Endothelial cell (in vitro differentiated cells): ENCODE data around the gene ARHGAP5. TPM values are rescaled to one million over a fixed set of nuclear protein-coding genes. Genes with fewer than 3 reads are reported as not detected.

ENCODE experiments used
- DNase-seq: peaks from one replicate; pipeline ENCODE4 v3.0.0; 2021; ENCODE audit warnings: low spot score
- H3K27ac Mint-ChIP-seq: one replicate; pipeline ENCODE4 v1.8.0; 2021; ENCODE audit warnings: mixed read lengths, inconsistent platforms; ENCODE audit not compliant: unreplicated experiment
- H3K27me3 Mint-ChIP-seq: one replicate; pipeline ENCODE4 v1.8.0; 2021; ENCODE audit warnings: mild to moderate bottlenecking, moderate library complexity, mixed read lengths, inconsistent platforms; ENCODE audit not compliant: unreplicated experiment
- H3K36me3 Mint-ChIP-seq: one replicate; pipeline ENCODE4 v1.8.0; 2021; ENCODE audit warnings: mild to moderate bottlenecking, low read depth, mixed read lengths, inconsistent platforms; ENCODE audit not compliant: unreplicated experiment
- H3K4me1 Mint-ChIP-seq: one replicate; pipeline ENCODE4 v1.8.0; 2021; ENCODE audit warnings: mild to moderate bottlenecking, mixed read lengths, inconsistent platforms; ENCODE audit not compliant: unreplicated experiment
- H3K4me3 Mint-ChIP-seq: one replicate; pipeline ENCODE4 v1.8.0; 2021; ENCODE audit warnings: mild to moderate bottlenecking, mixed read lengths, inconsistent platforms; ENCODE audit not compliant: unreplicated experiment
- H3K9me3 Mint-ChIP-seq: one replicate; pipeline ENCODE4 v1.8.0; 2021; ENCODE audit warnings: mixed read lengths, inconsistent platforms; ENCODE audit not compliant: unreplicated experiment
- total RNA-seq: library from RNA; stranded (reverse); fragmentation: NEBNext Ultra II Directional; extraction: Animal tissue kit (Norgen Biotek cat#: 25700); gene quantifications from one replicate; pipeline ENCODE4 v1.2.1, GENCODE V29; 2021; ENCODE audit not compliant: unreplicated experiment
- TF ChIP-seq, protein P1 (sequence below): fragments of 200-600 bp; sonication (generic); IDR thresholded peaks from one replicate; pipeline ENCODE4 v1.5.0; 2021; ENCODE audit warnings: antibody characterized with exemption; ENCODE audit not compliant: unreplicated experiment

Gene ARHGAP5
- total RNA-seq, 1 donor from 2014 or later = 78.4 TPM

DNA sequence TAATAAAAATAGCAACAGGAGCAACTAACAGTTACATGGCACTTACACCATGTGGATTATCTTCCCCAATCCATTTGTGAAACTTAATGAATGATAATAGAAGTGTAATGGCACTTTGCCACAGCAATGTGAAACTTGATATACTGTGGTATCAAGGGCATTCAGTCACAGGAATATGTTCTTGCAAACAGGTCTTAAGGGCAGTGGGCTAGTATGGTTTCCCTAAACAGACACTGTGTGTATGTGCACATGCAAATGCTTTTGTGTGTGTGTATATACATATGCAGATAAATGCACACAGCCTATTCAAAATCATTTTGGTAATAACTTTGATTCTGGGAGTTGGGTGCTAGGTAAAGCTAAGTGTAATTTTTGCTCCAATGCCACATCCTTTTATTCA lies 26.2 kb upstream of the ARHGAP5 start:
- no peak for DNase-seq
- TF ChIP-seq, protein P1, sequence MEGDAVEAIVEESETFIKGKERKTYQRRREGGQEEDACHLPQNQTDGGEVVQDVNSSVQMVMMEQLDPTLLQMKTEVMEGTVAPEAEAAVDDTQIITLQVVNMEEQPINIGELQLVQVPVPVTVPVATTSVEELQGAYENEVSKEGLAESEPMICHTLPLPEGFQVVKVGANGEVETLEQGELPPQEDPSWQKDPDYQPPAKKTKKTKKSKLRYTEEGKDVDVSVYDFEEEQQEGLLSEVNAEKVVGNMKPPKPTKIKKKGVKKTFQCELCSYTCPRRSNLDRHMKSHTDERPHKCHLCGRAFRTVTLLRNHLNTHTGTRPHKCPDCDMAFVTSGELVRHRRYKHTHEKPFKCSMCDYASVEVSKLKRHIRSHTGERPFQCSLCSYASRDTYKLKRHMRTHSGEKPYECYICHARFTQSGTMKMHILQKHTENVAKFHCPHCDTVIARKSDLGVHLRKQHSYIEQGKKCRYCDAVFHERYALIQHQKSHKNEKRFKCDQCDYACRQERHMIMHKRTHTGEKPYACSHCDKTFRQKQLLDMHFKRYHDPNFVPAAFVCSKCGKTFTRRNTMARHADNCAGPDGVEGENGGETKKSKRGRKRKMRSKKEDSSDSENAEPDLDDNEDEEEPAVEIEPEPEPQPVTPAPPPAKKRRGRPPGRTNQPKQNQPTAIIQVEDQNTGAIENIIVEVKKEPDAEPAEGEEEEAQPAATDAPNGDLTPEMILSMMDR = no peak
- no peak overlapping the region for H3K4me3 Mint-ChIP-seq
- H3K27me3 Mint-ChIP-seq = no peaks in the 10 kb centered on the region
- no peaks in the 10 kb centered on the region for H3K36me3 Mint-ChIP-seq
- no peaks in the 10 kb centered on the region for H3K4me1 Mint-ChIP-seq
- H3K27ac Mint-ChIP-seq = no peak overlapping the region
- H3K9me3 Mint-ChIP-seq = no peaks in the 10 kb centered on the region

DNA sequence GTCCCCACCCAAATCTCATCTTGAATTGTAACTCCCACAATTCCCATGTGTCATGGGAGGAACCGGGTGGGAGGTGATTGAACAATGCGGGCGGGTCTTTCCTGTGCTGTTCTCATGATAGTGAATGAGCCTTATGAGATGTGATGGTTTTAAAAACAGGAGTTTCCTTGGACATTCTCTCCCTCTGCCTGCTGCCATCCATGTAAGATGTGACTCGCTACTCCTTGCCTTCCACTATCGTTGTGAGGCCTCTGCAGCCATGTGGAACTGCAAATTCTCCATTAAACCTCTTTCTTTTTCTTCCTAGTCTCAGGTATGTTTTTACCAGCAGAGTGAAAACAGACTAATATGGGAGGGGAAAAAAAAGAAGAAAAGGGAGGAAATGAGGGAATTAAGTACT lies 22.6 kb upstream of the ARHGAP5 start:
- no peak for DNase-seq
- TF ChIP-seq, protein P1 = no peak
- no peaks in the 10 kb centered on the region for H3K4me1 Mint-ChIP-seq
- no peak overlapping the region for H3K4me3 Mint-ChIP-seq
- no peak overlapping the region for H3K27ac Mint-ChIP-seq
- peaks cover 2% of the 10 kb centered on the region for H3K27me3 Mint-ChIP-seq
- H3K9me3 Mint-ChIP-seq = peaks cover 3% of the 10 kb centered on the region
- no peaks in the 10 kb centered on the region for H3K36me3 Mint-ChIP-seq

DNA sequence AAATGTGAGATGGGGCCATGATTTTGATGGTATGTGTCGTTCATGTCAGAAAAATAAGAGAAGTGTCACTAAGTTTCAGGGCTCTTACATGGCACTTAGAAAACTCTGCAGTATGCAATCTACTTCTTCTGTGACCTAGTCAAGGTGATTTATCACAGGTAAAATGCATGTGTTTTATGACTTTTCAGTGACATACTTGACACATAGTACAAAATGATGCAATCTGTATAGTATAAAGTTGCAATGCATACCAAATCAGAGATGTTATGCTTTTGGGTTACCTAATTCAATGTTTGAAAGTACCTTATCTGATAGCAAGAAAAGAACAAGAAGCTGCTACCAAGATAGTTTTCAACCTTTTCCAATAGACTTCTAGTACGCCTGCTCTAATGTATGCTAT lies 21.9 kb upstream of the ARHGAP5 start:
- Mint-ChIP-seq H3K27me3 (peaks cover 2% of the 10 kb centered on the region), H3K27ac (no peak overlapping the region), H3K36me3 (no peaks in the 10 kb centered on the region), H3K4me1 (no peaks in the 10 kb centered on the region), H3K4me3 (no peak overlapping the region), H3K9me3 (peaks cover 3% of the 10 kb centered on the region)
- no peak for DNase-seq
- TF ChIP-seq, protein P1 = no peak

DNA sequence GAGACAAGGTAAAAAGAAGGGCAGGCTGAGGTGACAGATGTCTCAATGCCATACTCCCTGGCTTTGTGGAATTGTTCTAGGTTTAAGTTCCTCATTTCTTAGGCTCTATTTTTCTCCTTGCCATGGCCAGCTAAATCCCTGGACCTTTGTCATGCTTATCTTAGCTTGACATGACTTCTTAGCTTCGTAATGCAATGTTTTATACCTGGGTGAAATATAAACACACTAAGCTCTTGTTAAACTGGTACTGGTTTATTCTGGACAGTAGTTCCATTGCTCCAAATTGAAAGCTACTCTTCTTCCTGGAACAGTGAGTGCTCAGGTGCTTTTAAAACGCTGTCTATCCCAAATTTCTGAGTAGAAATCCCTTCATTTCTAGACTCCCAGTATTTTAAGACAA lies 17.4 kb upstream of the ARHGAP5 start:
- Mint-ChIP-seq H3K27me3 (peaks cover 3% of the 10 kb centered on the region), H3K36me3 (no peaks in the 10 kb centered on the region), H3K4me1 (no peaks in the 10 kb centered on the region), H3K9me3 (peaks cover 3% of the 10 kb centered on the region), H3K4me3 (no peak overlapping the region), H3K27ac (no peak overlapping the region)
- TF ChIP-seq, protein P1 = no peak
- DNase-seq = no peak

DNA sequence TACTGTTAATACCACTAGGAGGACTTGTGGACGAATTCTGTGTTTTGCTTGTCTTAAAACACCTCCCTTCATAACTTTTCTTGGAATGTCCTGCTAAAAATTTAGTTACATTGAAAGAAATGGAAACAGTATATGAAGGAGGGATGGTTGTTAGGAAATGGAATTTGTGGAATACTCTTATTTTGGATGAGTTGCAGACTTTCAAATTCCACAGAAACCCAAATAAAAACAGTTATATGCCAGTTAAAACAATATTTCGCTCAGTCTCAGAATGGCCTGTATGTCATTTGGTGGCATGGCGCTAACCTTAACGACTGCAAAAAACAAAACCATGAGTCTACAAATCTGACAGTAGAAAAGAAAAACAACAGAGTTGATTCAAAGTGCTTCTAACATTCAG lies 12.2 kb upstream of the ARHGAP5 start:
- TF ChIP-seq, protein P1 = no peak

More for the DNA sequence above, 12.2 kb upstream of the ARHGAP5 start:
- H3K27me3 Mint-ChIP-seq = peaks cover 4% of the 10 kb centered on the region
- no peaks in the 10 kb centered on the region for H3K36me3 Mint-ChIP-seq
- H3K9me3 Mint-ChIP-seq = no peaks in the 10 kb centered on the region
- no peak overlapping the region for H3K27ac Mint-ChIP-seq
- H3K4me3 Mint-ChIP-seq = no peak overlapping the region
- no peaks in the 10 kb centered on the region for H3K4me1 Mint-ChIP-seq
- DNase-seq = no peak
